ENCODE measurements around the gene GLI1.
"Not testable (repeated sequence)": the region's sequence is repeated elsewhere in the genome, so short reads cannot be mapped to it uniquely, and the experiment has no call there.

GLI1 gene

GRCh38 chr12:57459750-57460467 is at the start of gene GLI1:
GLI1 (plus strand) TSS chr12:57459785; CDS start chr12:57463692, 3,907 bp downstream.
- DNase-seq (ENCODE audit: low spot score), result peak; percentile 7

GRCh38 chr12:57410534-57410933 is 49.1 kb upstream of the GLI1 start:
- no peak for DNase-seq (ENCODE audit: low spot score)

- not testable (repeated sequence) for DNase-seq (ENCODE audit: low spot score)
These were observed 45.4 kb upstream of the GLI1 start for GRCh38 chr12:57414160-57414559.

DNA sequence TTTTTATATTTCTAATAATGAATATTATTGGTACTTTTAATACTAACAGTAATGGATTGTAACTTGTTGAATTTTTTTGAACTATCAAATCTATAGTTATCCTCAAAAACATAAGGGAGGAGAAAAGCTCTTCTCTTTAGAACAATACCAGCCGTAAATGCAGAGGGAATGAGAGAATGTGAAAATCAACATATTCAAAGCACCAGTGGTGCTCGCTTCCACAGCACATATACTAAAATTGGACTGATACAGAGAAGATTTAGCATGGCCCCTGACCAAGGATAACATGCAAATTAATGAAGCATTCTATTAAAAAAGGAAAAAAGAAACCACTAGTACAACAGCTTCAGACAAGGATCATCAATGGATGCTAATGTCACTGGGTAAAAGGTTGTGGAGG is 44.5 kb upstream of the GLI1 start:
- DNase-seq (ENCODE audit: low spot score), result no peak

GRCh38 chr12:57416039-57416996 is 43.3 kb upstream of the GLI1 start:
- DNase-seq (ENCODE audit: low spot score), result no peak

GRCh38 chr12:57418255-57418654 is 41.3 kb upstream of the GLI1 start:
- DNase-seq (ENCODE audit: low spot score), result no peak

- no peak for DNase-seq (ENCODE audit: low spot score)
These were observed 40.1 kb upstream of the GLI1 start for GRCh38 chr12:57419495-57419894.

- no peak for DNase-seq (ENCODE audit: low spot score)
These were observed 39.1 kb upstream of the GLI1 start for GRCh38 chr12:57420482-57420881.

DNA sequence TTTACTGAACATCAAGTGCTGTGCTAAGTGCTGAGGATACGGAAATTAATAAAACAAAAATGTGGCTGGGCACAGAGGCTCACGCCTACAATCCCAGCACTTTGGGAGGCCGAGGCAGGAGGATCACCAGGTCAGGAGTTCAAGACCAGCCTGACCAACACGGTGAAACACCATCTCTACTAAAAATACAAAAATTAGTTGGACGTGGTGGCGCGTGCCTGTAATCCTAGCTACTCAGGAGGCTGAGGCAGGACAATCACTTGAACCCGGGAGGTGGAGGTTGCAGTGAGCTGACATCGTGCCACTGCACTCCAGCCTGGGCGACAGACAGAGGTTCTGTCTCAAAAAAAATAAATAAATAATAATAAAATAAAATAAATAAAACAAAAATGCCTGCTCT is 32.6 kb upstream of the GLI1 start:
- DNase-seq (ENCODE audit: low spot score), result not testable (repeated sequence)

- no peak for DNase-seq (ENCODE audit: low spot score)
These were observed 30.6 kb upstream of the GLI1 start for GRCh38 chr12:57428965-57429364.

DNA sequence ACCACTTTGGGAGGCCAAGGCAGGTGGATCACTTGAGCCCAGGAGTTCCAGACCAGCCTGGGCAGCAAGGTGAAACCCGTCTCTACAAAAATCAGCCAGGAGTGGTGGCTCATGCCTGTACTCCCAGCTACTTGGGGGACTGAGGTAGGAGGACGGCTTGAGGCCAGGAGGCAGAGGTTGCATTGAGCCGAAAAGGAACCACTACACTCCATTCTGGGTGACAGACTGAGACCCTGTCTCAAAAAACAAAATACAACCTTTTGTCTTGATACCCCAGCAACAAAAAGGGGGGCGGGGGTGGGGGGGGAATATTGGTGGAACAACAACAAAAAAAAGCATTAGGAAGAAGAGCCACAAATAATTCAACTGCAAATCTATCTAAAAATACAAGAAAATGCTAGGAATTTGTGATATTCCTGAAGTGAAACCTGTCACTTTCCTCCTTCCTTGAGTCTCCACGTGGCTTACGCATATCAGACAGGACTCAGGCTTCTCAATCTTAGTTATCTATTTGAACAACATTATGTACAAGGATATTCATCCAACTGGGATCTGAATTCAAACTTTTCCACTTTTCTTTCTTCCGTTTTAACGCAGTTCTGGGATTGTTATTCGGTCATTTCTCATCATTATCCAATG is 30.0 kb upstream of the GLI1 start:
- DNase-seq (ENCODE audit: low spot score), result peak; percentile 22

- no peak for DNase-seq (ENCODE audit: low spot score)
These were observed 29.3 kb upstream of the GLI1 start for GRCh38 chr12:57430112-57430930.

GRCh38 chr12:57430931-57431566 is 28.5 kb upstream of the GLI1 start, which contains the start of gene R3HDM2:
R3HDM2 (minus strand) TSS chr12:57431043; CDS start chr12:57310428, 120,615 bp downstream.
- DNase-seq (ENCODE audit: low spot score), result peak; percentile 99

- DNase-seq (ENCODE audit: low spot score), result no peak
These were observed 27.9 kb upstream of the GLI1 start for GRCh38 chr12:57431654-57432188.

- DNase-seq (ENCODE audit: low spot score), result no peak
These were observed 26.2 kb upstream of the GLI1 start for GRCh38 chr12:57433370-57433769.

- DNase-seq (ENCODE audit: low spot score), result no peak
These were observed 24.9 kb upstream of the GLI1 start, which contains the start of gene INHBC for GRCh38 chr12:57434517-57435223. INHBC (plus strand) TSS chr12:57434784; CDS start chr12:57434887, 103 bp downstream.

DNA sequence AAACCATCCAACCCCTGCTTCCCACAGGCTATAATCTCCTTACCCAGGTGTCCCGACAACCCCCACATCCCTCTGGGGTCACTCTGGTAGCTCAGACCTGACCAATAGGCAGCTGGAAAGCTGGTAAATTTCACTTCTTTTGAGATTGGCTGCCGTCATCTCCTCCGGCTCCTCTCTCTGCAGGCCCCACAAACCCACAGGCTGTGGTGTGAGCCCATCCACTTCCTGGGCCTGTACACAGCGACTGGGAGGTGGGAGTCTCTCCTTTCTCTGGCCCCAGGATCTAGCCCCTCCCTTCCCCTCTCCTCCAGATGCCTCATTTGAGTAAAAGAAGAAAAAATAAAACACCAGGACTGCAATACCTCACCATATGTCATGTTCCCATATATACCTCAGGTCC is 24.3 kb upstream of the GLI1 start:
- DNase-seq (ENCODE audit: low spot score), result no peak

DNA sequence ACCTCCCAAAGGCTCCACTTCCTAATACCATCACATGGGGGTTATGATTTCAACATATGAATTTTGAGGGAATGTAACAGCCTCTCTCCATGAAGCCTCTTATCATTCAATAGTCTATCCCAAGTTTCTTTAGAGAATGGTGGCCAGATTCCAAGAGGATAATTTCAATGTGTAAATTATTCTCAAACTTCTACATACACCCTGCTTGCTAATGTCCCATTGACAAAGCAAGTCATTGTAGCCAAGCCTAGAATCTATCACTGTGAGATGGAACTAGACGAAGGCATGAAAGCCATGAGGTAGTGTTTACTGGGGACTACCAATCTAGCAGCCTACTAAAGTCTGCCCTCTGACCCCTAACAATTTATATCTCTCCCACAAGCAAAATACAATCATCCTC is 21.2 kb upstream of the GLI1 start:
- no peak for DNase-seq (ENCODE audit: low spot score)

- no peak for DNase-seq (ENCODE audit: low spot score)
These were observed 19.8 kb upstream of the GLI1 start for GRCh38 chr12:57439762-57440266.

- DNase-seq (ENCODE audit: low spot score), result not testable (repeated sequence)
These were observed 18.2 kb upstream of the GLI1 start for GRCh38 chr12:57441393-57441792.
